Germinal center (tissue), 1 donor: ENCODE results near the gene WFDC2.
"Not testable (repeated sequence)": the region's sequence is repeated elsewhere in the genome, so short reads cannot be mapped to it uniquely, and the experiment has no call there.

Experiments used
- DNase-seq: peaks from one replicate; pipeline ENCODE4 v3.0.0; 2012; ENCODE audit warnings: mixed read lengths, low spot score

The WFDC2 gene

DNA sequence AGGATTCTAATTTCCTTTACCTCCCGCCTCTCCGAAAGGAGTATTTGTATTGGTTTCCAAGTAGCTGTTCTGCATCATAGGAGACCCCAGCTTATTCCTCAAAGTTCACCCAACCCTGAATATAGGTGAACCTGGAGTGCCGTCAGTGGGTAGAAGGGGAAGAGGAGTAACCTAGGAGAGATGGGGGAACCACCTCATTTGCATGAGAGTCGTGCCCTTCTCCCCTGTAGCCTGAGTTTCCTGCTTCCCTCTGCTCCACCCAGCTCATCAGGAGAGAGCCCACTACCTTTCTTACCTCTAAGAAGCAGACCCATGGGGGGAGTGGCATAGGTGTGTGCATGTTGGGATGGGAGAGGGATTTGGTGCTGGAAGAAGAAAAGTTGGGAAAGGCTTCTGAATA, 17.3 kb upstream of the WFDC2 start:
- DNase-seq, result no peak

- DNase-seq, result no peak
Measured at GRCh38 chr20:45452772-45453691, 16.5 kb upstream of the WFDC2 start.

GRCh38 chr20:45456632-45457031, 12.9 kb upstream of the WFDC2 start:
- DNase-seq, result peak; percentile 30

- no peak for DNase-seq
Measured at GRCh38 chr20:45459606-45460005, 9.9 kb upstream of the WFDC2 start.

GRCh38 chr20:45461225-45461624, 8.3 kb upstream of the WFDC2 start:
- DNase-seq, result no peak

GRCh38 chr20:45462711-45463509, 6.6 kb upstream of the WFDC2 start:
- no peak for DNase-seq

DNA sequence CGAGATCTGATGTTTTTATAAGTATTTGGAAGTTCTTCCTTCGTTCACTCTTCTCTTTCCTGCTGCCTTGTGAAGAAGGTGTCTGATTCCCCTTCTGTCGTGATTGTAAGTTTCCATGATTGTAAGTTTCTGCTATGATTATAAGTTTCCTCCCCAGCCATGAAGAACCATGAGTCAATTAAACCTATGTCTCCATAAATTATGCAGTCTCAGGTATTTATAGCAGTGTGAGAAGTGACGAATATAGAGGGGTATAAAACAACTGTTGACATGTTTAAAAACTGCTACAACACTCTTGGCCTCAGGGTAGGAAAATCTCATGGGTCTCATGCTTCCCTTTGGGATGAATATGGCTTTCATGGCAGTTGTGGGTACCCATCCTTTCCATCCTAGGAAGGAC, 5.8 kb upstream of the WFDC2 start:
- no peak for DNase-seq

GRCh38 chr20:45465491-45466266, 3.9 kb upstream of the WFDC2 start:
- DNase-seq, result no peak

DNA sequence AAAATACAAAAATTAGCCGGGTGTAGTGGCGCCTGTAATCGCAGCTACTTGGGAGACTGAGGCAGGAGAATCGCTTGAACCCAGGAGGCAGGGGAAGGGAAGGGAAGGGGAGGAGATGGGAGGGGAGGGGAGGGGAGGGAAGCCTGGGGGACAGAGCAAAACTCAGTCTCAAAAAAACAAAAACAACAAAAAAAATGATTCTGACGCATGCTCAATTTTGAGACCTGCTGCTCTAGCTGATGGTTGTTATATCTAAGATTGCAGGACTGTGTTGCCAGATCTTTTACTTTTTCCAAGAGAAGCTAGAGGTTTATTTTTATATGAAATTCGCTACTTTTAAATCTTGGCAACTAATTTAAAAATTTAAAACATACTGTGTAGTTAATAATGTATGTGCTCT, 2.4 kb upstream of the WFDC2 start:
- DNase-seq, result no peak

- no peak for DNase-seq
Measured at GRCh38 chr20:45467861-45468260, 1.7 kb upstream of the WFDC2 start.

GRCh38 chr20:45470262-45470931, 844 bp downstream of the WFDC2 start:
- no peak for DNase-seq

GRCh38 chr20:45470937-45471336, 1.4 kb downstream of the WFDC2 start:
- DNase-seq, result no peak

- DNase-seq, result not testable (repeated sequence)
Measured at GRCh38 chr20:45472286-45472685, 2.7 kb downstream of the WFDC2 start.

DNA sequence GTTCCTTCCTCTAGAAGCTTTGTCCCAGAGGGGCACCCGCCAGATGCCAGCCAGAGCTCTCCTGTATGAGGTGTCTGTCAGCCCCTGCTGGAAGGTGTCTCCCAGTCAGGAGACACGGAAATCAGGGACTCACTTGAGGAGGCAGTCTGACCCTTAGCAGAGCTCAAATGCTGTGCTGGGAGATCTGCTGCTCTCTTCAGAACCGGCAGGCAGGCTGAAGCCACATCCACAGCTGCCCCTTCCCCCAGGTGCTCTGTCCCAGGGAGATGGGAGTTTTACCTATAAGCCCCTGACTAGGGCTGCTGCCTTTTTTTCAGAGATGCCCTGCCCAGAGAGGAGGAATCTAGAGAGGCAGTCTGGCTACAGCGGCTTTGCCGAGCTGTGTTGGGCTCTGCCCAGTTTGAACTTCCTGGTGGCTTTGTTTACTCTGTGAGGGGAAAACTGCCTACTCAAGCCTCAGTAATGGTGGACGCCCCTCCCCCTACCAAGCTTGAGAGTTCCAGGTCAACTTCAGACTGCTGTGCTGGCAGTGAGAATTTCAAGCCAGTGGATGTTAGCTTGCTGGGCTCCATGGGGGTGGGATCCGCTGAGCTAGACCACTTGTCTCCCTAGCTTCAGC, 8.1 kb downstream of the WFDC2 start:
- DNase-seq, result not testable (repeated sequence)

DNA sequence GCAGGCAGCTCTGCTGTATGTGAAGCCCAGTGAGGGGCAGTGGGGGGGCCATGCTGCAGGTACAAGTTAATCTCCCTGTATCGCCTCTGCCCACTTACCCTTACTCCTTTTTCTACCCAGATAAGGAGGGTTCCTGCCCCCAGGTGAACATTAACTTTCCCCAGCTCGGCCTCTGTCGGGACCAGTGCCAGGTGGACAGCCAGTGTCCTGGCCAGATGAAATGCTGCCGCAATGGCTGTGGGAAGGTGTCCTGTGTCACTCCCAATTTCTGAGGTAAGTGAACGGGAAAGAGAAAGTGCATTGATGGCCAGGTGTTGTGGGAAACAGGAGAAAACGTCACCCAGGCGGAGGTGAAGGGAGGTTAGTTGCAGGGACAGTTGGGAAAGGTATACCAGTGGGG, 10.3 kb downstream of the WFDC2 start:
- DNase-seq, result no peak

DNA sequence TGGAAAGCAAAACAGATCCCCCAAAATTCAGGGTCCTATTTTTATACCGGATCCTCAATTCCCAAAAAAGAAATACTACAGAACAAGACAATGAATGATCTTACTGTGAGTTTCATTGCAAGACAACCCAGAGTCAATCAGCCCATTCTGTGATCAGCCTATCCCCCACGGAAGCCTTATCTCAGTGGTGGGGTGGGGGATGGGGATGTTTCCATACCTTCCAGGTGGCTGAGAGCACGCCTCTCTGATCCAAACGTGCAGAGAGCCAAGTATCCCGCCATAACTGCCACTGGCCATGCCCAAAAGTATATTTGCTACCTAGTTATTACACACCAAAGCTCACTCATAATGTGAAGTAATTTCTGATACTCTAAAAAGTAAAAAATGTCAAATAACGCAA, 15.1 kb downstream of the WFDC2 start:
- DNase-seq, result no peak

- DNase-seq, result no peak
Measured at GRCh38 chr20:45485388-45485787, 15.8 kb downstream of the WFDC2 start.

GRCh38 chr20:45487231-45487635, 17.7 kb downstream of the WFDC2 start:
- DNase-seq, result peak; percentile 29

- DNase-seq, result no peak
Measured at GRCh38 chr20:45489083-45489531, 19.6 kb downstream of the WFDC2 start.

DNA sequence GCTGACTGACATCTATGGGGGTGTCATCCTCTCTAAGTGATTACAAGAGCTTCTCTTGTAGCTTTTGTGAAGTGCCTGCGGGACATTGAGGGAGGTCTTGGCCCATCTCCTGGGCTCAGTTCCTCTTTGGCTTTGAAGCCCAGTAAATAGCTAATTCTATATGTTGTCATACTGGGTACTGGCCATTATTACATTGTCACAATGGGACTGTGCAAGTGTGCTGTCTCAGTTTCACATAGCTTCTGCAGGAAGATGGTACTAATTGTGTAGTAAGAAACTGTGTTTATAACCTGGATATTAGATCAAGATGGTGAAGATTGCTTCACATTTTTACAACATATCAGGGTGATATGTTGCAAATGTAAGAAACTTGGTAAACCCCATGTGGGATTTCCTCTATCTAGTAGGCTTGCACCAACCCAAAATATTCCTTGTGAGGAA, 26.0 kb downstream of the WFDC2 start:
- no peak for DNase-seq

GRCh38 chr20:45496166-45496565, 26.6 kb downstream of the WFDC2 start:
- no peak for DNase-seq
